HG03439 (cell line): ENCODE measurements around the gene FABP7.

ENCODE experiments used
- ATAC-seq: cut with Tn5 transposase; IDR thresholded peaks from one replicate; pipeline ENCODE4 v1.9.1; 2021; ENCODE audit warnings: mild to moderate bottlenecking, moderate library complexity; ENCODE audit not compliant: unreplicated experiment

Gene FABP7

GRCh38 chr6:122792766-122793165 is 13.2 kb downstream of the FABP7 start:
- ATAC-seq: no peak

GRCh38 chr6:122797537-122797936 is 18.0 kb downstream of the FABP7 start:
- ATAC-seq: no peak

- ATAC-seq: peak; percentile 96
These were observed 18.7 kb downstream of the FABP7 start for GRCh38 chr6:122798099-122798641.

GRCh38 chr6:122799140-122799745 is 19.7 kb downstream of the FABP7 start:
- ATAC-seq: no peak

GRCh38 chr6:122799916-122800686 is 20.6 kb downstream of the FABP7 start:
- no peak for ATAC-seq

- no peak for ATAC-seq
These were observed 21.4 kb downstream of the FABP7 start for GRCh38 chr6:122800906-122801305.

- no peak for ATAC-seq
These were observed 21.9 kb downstream of the FABP7 start for GRCh38 chr6:122801397-122801796.

GRCh38 chr6:122803171-122803661 is 23.7 kb downstream of the FABP7 start:
- ATAC-seq: no peak

GRCh38 chr6:122804962-122805485 is 25.5 kb downstream of the FABP7 start:
- ATAC-seq: no peak

- ATAC-seq: no peak
These were observed 26.8 kb downstream of the FABP7 start for GRCh38 chr6:122806291-122806690.

GRCh38 chr6:122808121-122808885 is 28.8 kb downstream of the FABP7 start:
- no peak for ATAC-seq

- ATAC-seq: no peak
These were observed 29.5 kb downstream of the FABP7 start for GRCh38 chr6:122809001-122809400.

- no peak for ATAC-seq
These were observed 30.2 kb downstream of the FABP7 start for GRCh38 chr6:122809691-122810090.

GRCh38 chr6:122810189-122810588 is 30.7 kb downstream of the FABP7 start:
- no peak for ATAC-seq

- ATAC-seq: no peak
These were observed 37.8 kb downstream of the FABP7 start for GRCh38 chr6:122817358-122817757.

- no peak for ATAC-seq
These were observed 38.2 kb downstream of the FABP7 start for GRCh38 chr6:122817766-122818165.

- ATAC-seq: no peak
These were observed 39.4 kb downstream of the FABP7 start for GRCh38 chr6:122818866-122819265.

- ATAC-seq: no peak
These were observed 41.6 kb downstream of the FABP7 start for GRCh38 chr6:122821095-122821494.

- no peak for ATAC-seq
These were observed 45.6 kb downstream of the FABP7 start for GRCh38 chr6:122825163-122825562.

- ATAC-seq: no peak
These were observed 49.9 kb downstream of the FABP7 start for GRCh38 chr6:122829456-122829855.

GRCh38 chr6:122831511-122831910 is 52.0 kb downstream of the FABP7 start:
- no peak for ATAC-seq
